A172 (cell line): ENCODE data around the gene AMDHD2. TPM values are rescaled to one million over a fixed set of nuclear protein-coding genes. Genes with fewer than 3 reads are reported as not detected.

Experiments
- DNase-seq: peaks from one replicate; pipeline ENCODE4 v3.0.0-alpha.2; 2015; ENCODE audit warnings: low spot score
- total RNA-seq: library from RNA; depleted of rRNA; stranded (reverse); fragments of >200 nt; shearing (Covaris generic); gene quantifications from 2 replicates; pipeline ENCODE4 v1.2.3, GENCODE V29; 2014

The AMDHD2 gene
- total RNA-seq, 1 experiment from 2014 or later: 71.3 TPM

DNA sequence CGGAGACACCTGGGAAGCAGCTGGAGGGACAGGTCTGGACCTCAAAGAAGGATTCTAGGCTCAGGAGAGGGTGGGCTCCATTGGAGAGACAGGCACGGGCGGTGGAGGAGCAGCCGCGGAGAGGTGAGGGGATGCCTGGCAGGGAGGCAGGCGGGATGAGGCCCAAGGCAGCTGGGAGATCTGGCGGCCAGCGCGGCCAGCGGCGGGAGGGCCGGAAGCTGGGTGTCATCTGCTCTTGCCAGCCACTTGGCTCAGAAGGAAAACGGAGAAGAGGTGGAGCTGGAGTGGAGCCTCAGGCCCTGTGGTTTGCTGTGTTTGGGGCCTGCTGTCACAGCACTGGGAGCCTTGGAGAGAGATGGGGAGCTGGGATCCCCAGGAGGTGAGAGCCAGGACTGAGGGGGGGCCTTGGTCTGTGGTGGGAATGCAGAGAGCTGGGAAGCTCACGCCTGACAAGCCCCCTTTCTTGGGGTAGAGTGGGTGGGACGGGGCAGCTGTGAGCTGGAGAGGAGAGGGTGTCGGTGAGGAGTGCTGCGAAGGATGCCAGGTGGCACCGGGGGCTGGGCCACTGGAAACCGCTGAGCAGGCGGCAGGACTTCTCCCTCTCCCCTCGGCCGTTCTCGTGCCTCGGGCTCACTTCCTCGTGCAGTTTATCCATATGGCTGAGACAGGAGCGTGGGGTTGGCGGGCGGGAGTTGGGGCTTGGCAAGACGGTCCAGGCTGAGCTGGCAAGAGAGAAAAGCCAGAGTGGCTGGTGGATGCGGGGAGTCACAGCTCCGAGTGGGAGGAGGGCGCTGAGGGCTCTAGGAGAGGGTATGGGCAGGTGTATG, 37.2 kb upstream of the AMDHD2 start:
- no peak for DNase-seq

DNA sequence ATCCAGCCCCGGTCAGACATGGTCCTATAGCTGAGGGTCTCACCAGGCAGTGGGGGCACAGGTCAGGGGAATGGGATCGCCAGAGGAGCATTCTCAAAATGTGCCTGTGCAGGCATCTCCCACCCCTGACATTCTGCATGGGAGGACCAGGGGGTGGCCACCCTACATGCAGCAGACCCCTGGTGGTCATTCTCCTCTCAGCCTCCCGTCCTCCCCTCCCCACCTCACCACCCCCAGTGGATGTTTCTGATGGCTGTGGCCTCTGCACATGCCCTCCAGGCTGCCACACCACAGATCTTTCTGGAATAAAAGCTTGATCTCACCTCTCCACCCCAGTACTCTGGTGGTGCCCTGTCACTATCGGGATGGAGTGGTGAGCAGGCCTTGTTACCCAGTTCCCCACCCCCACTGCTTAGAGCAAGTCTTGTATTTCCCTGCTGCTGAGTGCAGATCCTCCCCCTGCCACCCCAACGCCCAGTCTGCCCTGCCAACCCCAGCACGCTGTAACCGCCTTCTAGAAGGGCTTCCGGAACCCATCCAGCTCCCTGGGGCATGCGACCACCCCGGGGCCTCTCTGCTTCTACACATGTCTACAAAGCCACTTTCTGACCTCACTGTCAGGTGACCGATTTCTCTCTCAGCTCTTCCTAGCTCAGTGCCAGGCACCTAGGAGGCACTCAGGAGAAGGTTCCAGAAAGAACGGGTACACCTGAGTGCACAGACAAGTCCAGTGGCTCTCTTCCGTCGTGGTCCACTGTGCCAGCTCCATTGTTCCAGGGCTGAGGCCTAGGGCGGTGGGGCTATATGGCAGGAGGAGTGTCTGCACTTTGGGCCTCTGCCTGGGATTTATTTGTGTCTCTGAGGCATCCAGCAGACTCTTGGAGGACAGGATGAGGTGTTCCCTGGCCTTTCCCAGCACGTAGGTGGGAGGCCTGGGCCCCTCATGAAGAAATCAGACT, 36.0 kb upstream of the AMDHD2 start:
- DNase-seq: no peak

DNA sequence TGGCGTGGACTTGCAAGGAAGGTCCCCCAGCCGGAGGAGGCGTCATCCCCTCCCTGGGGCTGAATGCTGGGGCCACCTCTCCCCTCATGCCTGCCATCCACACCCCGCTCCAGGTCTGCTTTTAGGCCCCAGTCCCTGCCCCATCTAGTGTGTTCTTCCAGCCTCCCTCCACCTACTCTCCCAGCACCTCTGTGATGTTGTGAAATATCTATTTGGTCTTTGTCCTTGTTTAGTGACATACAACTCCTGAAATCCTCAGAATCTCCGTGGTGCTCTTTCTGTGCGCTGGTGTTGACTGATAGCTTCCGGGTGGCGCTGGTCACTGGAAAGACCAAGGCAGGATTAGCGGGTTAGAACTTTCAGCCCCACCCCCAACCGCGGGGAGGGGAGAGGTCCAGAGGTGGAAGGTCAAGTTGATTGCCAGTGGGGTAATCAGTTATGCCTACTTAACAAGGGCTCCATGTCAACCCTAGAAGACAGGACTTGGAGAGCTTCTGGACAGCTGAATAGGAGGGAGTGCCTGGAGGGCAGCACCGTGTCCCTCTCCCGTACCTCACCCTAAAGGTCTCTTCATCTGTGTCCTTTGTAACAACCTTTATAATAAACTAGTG, 35.2 kb upstream of the AMDHD2 start:
- DNase-seq: no peak

DNA sequence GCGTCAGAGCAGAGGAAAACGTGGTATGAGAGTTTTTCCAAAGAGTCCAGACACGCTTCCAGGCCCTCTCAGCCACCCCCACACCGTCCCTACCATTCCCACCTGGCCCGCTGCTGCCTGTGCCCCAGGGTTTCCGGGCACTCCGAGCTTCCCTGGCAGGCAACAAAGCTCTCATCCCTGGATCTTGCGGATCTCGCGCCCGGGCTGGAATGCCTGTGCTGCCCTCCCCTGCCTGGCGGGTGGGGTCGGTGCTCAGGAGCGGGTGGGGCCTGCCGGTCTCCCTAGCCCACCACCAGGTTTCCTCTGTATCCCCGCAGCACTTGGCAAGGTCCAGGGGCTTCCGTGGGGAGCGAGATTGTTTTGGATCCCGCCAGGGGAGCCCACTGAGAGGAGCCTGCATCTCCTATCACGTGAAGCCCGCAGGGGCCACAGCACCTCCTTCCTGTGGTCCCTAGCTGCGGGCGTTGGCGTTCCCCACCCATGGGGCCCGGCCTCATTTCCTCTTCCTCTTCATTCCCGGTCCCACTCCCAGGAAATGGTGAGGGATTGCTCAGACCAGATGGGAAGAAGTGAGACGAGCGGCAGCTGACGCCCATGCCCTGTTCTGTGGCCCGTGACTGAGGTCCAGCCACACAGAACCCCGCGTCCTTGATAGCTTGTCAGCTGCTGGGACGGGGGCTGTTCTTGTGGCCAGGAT, 34.2 kb upstream of the AMDHD2 start:
- no peak for DNase-seq

DNA sequence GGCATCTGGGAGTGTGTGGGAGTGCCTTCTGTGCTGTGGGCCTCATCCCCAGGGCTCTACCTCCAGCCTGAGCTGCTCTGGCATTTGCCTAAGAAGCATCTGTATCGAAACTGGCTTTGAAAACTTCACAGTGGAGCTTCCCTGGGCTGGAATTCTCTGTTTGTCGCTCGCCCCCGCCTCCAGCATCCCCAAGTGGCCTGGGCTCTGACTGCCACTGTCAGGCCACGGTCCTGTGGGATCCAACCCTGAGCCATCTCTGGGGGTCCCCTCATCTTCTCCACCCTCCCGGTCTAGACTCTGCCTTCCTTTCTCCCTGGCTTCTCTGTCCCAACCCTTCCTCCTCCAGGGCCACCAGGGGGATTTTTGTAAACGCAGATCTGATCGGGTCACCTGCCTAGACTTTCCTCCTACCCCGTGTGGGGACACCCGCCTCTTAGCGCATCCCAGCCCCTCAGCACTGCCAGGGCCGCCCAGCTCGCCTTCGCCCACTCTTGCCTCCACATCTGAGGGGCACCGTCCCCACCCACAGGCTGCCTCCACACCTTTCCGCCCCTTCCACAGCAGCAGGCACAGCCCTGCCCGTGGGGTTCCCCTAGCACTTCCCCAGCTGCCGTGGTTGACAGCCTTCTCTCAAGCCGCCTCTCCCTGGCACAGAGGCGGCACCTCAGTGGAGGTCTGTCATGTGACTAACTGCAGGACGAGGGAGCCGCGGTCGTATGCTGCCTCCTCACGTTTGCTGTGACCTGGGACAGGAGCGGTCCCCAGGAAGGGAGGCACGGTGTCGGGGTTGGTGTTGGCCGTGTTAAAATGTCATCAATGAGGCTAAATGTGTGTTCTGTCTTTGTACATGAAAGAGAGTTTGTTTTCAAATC, 33.3 kb upstream of the AMDHD2 start:
- no peak for DNase-seq

DNA sequence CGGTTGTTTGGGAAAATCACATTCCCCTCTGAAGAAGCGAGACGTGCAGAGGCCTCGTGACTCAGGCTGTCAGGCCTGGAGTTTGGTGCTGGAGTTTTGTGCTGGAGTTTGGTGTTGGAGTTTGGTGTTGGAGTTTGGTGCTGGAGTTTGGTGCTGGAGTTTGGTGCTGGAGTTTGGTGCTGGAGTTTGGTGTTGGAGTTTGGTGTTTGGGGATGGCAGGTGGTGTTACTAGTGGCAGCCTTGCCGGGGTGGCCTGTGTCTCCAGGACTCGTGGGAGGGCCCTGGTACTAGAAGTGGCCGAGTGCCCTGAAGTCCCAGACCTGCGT, 32.7 kb upstream of the AMDHD2 start:
- DNase-seq: no peak

DNA sequence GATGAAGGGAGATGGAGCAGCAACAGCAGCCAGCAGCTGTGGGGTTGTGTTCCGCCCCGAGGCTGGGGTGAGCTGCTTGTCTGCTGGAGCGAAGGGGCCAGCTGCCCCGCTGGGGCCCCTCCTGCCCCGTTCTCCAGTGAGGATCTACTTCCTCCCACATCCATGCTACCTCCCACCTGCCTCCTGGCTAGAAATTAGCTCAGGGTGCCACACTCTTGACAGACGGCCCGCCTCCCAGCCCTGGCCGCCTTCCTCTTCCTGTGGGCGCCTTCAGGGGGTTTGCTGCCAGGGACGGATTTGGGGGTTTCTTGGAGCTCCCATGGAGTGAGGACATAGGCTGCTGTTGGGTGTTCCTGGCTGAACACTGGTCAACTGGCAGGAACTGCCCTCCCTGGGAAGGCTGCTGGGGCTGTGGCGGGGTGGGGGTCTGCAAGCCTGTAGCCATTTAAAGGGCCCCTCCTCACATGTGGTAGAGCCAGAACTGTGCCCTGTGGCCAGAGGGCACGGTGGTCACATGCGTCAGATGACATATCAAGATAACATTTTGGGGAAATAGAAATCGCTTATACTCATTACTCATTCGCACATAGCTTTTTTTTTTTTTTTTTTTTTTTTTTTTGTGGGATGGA, 32.2 kb upstream of the AMDHD2 start:
- DNase-seq: no peak

DNA sequence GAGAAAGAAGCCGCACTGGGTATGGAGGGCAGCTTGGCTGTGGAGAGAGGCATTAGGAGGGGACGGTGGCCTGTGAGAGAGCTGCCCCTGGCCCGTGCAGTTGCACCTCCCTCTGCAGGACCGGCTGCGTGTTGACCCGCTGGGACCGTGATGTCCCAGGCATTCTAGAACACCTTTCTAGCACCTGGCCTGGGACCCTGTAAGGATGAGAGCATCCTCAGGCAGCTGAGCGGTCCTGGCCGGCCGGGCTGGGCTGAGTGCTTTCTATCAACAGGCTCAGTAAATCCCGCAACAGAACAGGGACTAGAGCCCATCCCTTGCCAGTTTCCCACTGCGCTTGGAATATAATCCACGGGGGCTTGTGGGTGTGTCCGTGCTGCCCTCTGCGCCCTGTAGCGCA, 30.6 kb upstream of the AMDHD2 start:
- no peak for DNase-seq

DNA sequence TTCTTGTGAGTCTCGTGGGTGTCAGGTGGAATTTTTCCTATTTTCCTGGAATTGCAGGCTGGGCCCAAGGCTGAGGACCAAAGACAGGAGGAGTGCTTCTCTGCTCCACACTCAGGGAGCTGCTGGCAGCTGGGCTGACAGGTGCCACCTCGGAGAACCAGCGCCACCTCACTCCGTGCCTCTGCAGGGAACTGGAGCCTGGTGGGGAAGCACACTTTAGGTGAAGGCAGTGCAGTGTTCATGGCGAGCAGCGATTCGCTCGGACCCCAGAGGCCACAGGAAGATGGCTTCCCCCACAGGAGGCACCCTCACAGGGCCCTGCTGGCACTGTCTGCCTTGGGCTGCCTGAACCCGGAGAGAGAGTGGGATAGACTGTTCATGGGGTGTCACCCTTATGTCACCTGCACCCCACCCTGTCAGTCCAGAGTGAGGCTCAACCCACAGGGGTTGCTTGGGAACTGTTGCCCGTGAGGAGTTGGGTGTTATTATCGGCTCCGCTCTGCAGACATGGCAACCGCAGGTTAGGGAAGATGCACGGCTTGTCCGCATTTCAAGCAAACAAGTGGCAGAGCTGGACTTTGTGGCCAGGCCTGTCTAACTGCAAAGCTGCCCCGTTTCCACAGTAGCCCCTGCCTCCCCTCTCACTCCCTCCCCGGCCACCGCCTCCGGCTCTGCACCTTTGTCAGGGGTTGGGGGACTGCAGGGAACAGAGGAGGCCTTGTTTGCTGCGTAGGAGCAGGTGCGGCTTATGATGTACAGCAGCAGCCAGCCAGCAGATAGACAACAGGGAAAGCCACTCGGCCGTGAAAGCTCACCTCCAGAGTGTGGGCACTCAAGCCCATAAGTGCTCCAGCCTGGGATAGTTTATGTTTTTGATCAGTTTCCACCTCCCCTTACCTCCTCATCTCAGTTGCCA, 29.7 kb upstream of the AMDHD2 start:
- DNase-seq: no peak

DNA sequence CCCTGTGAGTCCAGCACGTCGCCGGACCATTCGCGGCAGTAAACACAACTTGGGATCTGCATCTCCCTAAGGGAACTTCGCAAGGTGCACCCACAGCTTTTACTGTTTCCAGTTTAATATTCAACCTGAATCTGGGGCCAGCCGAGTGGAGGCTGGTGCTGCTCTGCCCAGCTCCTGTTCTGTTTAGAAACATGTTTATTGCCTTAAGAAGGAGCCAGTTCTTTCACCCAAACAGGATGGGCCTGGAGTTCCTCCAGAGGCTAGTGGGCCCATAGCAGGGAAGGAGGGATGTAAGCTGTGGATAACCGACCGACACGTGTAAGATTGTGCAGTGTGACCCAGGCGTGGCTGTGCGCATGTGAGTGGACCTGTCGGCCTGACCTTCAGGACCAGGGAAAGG, 27.9 kb upstream of the AMDHD2 start:
- no peak for DNase-seq

DNA sequence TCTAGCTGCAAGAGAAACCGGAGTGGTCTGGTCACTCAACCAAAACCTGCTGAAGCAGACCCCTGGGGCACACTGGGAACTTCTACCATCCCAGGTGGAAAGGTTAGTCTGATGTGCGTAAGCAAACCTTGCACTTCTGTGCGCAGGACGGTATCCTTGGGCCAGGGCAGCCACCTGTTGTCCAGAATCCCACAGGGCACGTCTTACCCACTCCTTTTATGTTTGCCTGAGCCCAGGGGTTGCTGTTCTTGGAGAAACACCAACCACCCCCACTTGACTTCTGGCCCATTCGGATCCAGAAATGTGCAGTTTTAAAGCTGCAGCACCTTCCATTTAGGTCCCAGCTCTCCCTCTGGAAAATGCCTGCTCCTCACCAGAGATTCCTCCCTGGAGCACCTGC, 26.6 kb upstream of the AMDHD2 start:
- no peak for DNase-seq

DNA sequence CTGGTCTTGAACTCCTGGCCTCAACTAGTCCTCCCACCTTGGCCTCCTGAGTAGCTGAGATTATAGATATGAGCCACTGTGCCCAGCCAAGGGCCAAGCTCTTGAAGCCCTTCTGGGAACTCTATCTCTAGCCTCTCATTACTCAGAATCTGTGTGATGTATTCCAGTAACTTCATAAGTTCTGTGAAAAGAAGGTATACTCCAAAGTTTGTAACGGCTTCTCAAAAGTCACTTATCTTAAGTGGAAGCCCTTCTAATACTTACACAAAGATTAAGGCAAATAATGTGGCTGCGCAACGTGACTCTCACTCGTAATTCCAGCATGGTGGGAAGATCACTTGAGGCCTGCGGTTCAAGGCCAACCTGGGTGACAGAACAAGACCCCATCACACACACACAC, 25.6 kb upstream of the AMDHD2 start:
- DNase-seq: no peak

DNA sequence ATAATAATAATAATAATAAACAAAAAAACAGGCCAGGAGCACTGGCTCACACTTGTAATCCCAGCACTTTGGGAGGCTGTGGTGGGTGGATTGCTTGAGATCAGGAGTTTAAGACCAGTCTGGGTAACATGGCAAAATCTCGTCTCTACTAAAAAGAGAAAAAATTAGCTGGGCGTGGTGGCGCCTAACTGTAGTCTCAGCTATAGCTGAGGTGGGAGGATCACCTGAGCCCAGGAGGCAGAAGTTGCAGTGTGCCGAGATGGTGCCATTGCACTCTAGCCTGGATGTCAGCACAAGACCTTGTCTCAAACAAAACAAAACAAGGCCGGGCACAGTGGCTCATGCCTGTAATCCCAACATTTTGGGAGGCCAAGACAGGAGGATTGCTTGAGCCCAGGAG, 25.1 kb upstream of the AMDHD2 start:
- no peak for DNase-seq

DNA sequence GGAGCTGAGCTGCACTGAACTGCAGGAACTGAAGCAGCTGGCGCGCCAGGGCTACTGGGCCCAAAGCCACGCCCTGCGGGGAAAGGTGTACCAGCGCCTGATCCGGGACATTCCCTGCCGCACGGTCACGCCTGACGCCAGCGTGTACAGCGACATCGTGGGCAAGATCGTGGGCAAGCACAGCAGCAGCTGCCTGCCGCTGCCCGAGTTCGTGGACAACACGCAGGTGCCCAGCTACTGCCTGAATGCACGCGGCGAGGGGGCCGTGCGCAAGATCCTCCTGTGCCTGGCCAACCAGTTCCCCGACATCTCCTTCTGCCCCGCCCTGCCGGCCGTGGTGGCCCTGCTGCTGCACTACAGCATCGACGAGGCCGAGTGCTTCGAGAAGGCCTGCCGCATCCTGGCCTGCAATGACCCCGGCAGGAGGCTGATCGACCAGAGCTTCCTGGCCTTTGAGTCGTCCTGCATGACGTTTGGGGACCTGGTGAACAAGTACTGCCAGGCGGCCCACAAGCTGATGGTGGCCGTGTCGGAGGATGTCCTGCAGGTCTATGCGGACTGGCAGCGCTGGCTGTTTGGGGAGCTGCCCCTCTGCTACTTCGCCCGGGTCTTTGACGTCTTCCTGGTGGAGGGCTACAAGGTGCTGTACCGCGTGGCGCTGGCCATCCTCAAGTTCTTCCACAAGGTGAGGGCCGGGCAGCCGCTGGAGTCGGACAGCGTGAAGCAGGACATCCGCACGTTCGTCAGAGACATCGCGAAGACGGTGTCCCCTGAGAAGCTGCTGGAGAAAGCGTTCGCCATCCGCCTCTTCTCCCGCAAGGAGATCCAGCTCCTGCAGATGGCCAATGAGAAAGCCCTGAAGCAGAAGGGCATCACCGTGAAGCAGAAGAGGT, 23.7 kb upstream of the AMDHD2 start:
- DNase-seq: no peak

DNA sequence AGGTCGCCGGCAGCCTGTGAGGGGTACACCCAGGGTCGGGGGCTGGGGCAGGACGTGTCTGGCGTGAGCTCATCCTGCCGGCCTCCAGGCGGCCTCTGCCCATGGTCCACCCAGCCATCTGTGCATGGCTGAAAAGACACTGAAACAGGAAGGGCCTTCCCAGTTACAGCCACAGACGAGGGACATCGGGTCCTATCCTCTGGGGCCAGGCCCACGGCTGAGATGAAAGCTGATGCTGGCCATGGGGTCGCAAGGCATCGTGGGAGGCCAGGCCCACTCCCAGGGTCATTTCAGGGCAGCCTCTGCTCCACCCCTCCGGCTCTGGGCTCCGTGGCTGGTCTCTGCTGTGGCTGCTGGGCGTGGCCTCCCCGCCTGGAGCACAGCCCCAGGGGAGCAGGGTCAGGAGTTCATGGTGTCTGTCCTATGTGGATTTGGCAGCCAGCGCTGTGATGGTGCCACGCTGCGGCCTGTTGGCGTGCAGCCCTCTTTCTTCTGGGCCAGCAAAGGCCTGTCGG, 23.0 kb upstream of the AMDHD2 start:
- DNase-seq: no peak

DNA sequence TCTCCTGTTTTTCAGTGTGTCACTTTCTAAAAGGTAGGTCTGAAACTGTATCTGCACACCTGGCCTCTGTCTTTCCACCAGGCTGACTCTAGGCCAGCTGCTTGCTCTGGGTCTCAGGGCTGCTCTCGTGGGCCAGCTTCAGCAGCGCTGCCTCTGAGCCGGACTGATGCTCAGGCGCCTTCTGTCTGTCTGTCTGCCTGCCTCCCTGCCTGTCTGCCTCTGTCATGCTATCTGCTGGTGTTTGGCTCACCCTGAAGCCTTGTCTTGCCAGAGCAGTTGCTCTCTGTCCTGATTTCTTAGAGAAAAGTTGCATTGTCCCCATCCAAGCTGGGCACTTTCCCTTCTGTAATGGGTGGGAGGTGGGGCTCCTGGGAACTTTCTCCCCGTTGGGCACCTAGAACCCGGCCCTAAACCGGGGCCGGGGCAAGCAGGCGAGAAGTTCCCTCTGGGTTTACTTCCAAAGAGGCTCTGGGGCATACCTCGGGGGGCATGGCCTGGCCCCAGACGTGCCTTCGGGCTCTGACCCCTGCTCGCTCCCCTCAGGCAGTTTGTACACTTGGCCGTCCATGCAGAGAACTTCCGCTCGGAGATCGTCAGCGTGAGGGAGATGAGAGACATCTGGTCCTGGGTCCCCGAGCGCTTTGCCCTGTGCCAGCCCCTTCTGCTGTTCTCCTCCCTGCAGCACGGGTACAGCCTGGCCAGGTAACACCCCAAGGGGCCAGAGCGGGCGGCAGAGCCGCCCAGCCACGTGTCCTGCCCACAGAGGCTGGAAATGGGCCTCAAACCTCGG, 22.3 kb upstream of the AMDHD2 start:
- DNase-seq: no peak

DNA sequence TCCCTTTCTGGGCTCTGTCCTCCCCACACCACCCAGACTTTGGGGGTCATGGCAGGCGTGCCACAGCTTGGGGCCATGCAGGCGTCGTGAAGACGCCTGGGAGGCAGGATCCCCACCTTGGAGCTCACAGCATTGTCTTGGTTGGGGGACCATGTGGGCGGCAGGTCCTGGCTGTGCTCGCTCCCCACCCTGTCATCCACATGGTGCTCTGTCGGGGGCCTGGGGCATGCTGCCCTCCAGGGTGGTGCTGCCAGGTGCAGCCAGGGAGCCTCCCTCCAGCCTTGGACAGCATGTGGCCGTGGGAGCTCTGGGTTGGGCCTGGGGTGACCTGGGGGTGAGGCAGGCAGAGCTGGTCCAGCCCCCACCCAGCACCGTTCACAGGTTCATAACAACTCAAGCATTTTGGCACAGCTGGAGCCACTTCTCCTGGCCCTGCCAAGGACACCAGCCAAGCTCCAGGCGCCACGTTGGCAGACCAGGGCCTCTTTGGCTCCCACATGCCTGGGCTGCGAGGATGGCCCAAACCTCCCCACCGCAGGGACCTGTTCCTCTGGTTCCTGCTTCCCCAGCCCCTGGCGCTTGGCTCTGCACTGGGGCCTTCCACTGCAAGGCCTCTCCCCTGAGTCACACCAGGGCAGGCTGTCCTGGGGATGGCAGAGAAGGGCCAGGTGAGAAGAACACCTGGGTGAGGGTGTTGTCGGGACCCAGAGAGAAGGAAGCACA, 21.5 kb upstream of the AMDHD2 start:
- DNase-seq: no peak
